K562 (cell line): ENCODE results near the gene MRPS31. TPM values are rescaled to one million over a fixed set of nuclear protein-coding genes. Genes with fewer than 3 reads are reported as not detected.

Source experiments
- ATAC-seq: fragments of 200-7000 bp; cut with Tn5 transposase; 3 replicates; pipeline ENCODE4 v1.9.1; 2020; ENCODE audit warnings: moderate library complexity
- BruUV-seq: library from RNA; stranded (reverse); fragments of 400-500 nt; replicated peaks from 2 replicates; lab custom pipeline; 2021; lab: Mats Ljungman, UMichigan
- CTCF ChIA-PET: fragments of 300-600 bp; formaldehyde crosslinking; extraction: SDS; loops from one replicate; lab custom pipeline; 2021; ENCODE audit warnings: low intra/inter-chr PET ratio; lab: Yijun Ruan, JAX
- POLR2A ChIA-PET: fragments of 300-600, 350-650 bp; sonication (Branson Sonifier 250); formaldehyde crosslinking; extraction: SDS; loops from one replicate; lab custom pipeline; 2021; ENCODE audit warnings: antibody characterized with exemption, inconsistent platforms; lab: Yijun Ruan, JAX
- DNase-seq, 4 experiments: peaks; one replicate each; pipeline versions ENCODE4 v3.0.0 to v3.0.0-alpha.2; 2011 to 2018; ENCODE audit warnings: low spot score in 3 of 4, mixed read lengths in 3 of 4; ENCODE audit errors: extremely low read depth in 1 of 4
- FAIRE-seq: peaks from 2 replicates; lab custom pipeline; 2011; peaks lifted over from hg19 to GRCh38; lab: Jason Lieb, UNC
- H2AFZ ChIP-seq: 2 replicates; pipeline ENCODE4 v1.6.0; 2011; ENCODE audit warnings: low read depth, low read length, control low read depth, inconsistent platforms
- H3K27ac ChIP-seq: fragments of 200-600 bp; 3 replicates; pipeline ENCODE4 v1.8.0; 2011; ENCODE audit warnings: low read depth, mild to moderate bottlenecking, control low read depth, inconsistent platforms, low read length, moderate library complexity, mixed read lengths; ENCODE audit errors: extremely low read depth
- H3K27me3 ChIP-seq, 2 experiments: fragments of 300-600 bp in 1 of 2; 2 replicates in 1 of 2; 3 replicates in 1 of 2; pipeline versions ENCODE4 v1.6.0 to v1.8.0; 2011; ENCODE audit warnings: inconsistent platforms in 2 of 2, low read length in 2 of 2, mild to moderate bottlenecking in 1 of 2, mixed read lengths in 1 of 2, moderate library complexity in 1 of 2; ENCODE audit not compliant: control insufficient read depth in 2 of 2, insufficient read depth in 2 of 2
- H3K36me3 ChIP-seq: fragments of 300-600 bp; 3 replicates; pipeline ENCODE4 v1.8.0; 2011; ENCODE audit warnings: mild to moderate bottlenecking, low read length, inconsistent platforms; ENCODE audit not compliant: control insufficient read depth, insufficient read depth
- H3K4me1 ChIP-seq, 2 experiments: fragments of 200-600 bp in 1 of 2; replicated peaks in 1 of 2; 2 replicates in 1 of 2; 3 replicates in 1 of 2; pipeline versions ENCODE4 v1.5.1 to v1.8.0; 2011; ENCODE audit warnings: inconsistent platforms in 2 of 2, low read length in 2 of 2, mild to moderate bottlenecking in 1 of 2, mixed read lengths in 1 of 2, moderate library complexity in 1 of 2; ENCODE audit not compliant: control insufficient read depth in 2 of 2, insufficient read depth in 2 of 2
- H3K4me2 ChIP-seq: 2 replicates; pipeline ENCODE4 v1.6.1; 2011; ENCODE audit warnings: low read length, control low read depth, inconsistent platforms, mixed read lengths; ENCODE audit not compliant: insufficient read depth
- H3K4me3 ChIP-seq: fragments of 200-600 bp; sonication (generic), shearing (Covaris generic); 2 replicates; pipeline ENCODE4 v1.5.1; 2016; ENCODE audit warnings: control low read depth, inconsistent platforms
- H3K79me2 ChIP-seq: fragments of 200-600 bp; 3 replicates; pipeline ENCODE4 v1.8.0; 2011; ENCODE audit warnings: low read length, inconsistent platforms; ENCODE audit not compliant: control insufficient read depth, insufficient read depth
- H3K9ac ChIP-seq, 2 experiments: 2 replicates each; pipeline versions ENCODE4 v1.6.0 to v1.6.1; 2011; ENCODE audit warnings: low read depth in 2 of 2, low read length in 2 of 2, control low read depth in 1 of 2, inconsistent platforms in 1 of 2, mild to moderate bottlenecking in 1 of 2, mixed read lengths in 1 of 2; ENCODE audit not compliant: insufficient read depth in 1 of 2
- H3K9me1 ChIP-seq: one replicate; pipeline ENCODE4 v1.6.0; 2011; ENCODE audit warnings: inconsistent platforms, mild to moderate bottlenecking, low read length, moderate library complexity; ENCODE audit not compliant: control insufficient read depth, insufficient read depth
- H3K9me3 ChIP-seq: replicated peaks from 2 replicates; pipeline ENCODE4 v1.5.1; 2011; ENCODE audit warnings: low read depth, low read length, inconsistent platforms; ENCODE audit not compliant: control insufficient read depth, insufficient read depth
- H4K20me1 ChIP-seq: replicated peaks from 2 replicates; pipeline ENCODE4 v1.6.1; 2011; ENCODE audit warnings: low read length, inconsistent platforms, mixed read lengths; ENCODE audit not compliant: control insufficient read depth, insufficient read depth
- ARID2 ChIP-seq: fragments of 450-650 bp; IDR thresholded peaks from 2 replicates; pipeline ENCODE4 v1.6.1; 2017; ENCODE audit warnings: antibody characterized with exemption, mild to moderate bottlenecking
- E2F8 ChIP-seq: fragments of 450-650 bp; IDR thresholded peaks from 2 replicates; pipeline ENCODE4 v1.7.1; 2018; ENCODE audit warnings: mild to moderate bottlenecking, low read depth; ENCODE audit not compliant: partially characterized antibody
- MEF2D ChIP-seq: conservative IDR thresholded peaks from 2 replicates; pipeline ENCODE4 v1.6.1; 2016; ENCODE audit warnings: low read depth, missing genetic modification characterization, missing compliant biosample characterization
- MIER1 ChIP-seq: fragments of 450-650 bp; IDR thresholded peaks from 2 replicates; pipeline ENCODE4 v1.6.1; 2016; ENCODE audit warnings: antibody characterized with exemption, mild to moderate bottlenecking, low read depth
- WGBS: fragments of 100-300 bp; shearing (Covaris generic); methylation state at CpG from one replicate; pipeline ENCODE4 v1.1.6; 2016; ENCODE audit warnings: low coverage, mixed read lengths; ENCODE audit not compliant: insufficient coverage; ENCODE audit errors: missing lambda C conversion rate; 5-methylcytosine and 5-hydroxymethylcytosine counted together
- in situ Hi-C: fragments of 300-500 bp; cut with MboI; formaldehyde crosslinking; loops from 4 replicates; pipeline ENCODE4 v1.15.0; 2018; ENCODE audit warnings: inconsistent platforms, mixed read lengths
- intact Hi-C: fragments of 100-400 bp; cut with micrococcal nuclease; formaldehyde crosslinking; loops from 2 replicates; pipeline ENCODE4 v1.14.2; 2022
- polyA plus RNA-seq, 8 experiments: library from polyadenylated mRNA; depleted of rRNA in 4 of 8; stranded (reverse) in 5 of 8; unstranded in 3 of 8; fragments of >200 nt; fragmentation: Nextera tagmentation in 2 of 8; fragmentation: Illumina TruSeq in 1 of 8; extraction: Ambion mirVana in 2 of 8; extraction: Trizol in 1 of 8; gene quantifications; 2 replicates each; pipeline versions ENCODE4 v1.2.1 to v1.2.3, GENCODE V29; 2011 to 2014; ENCODE audit warnings: inconsistent platforms in 1 of 8, missing spikeins in 1 of 8
- total RNA-seq, 7 experiments: library from RNA; depleted of rRNA in 6 of 7; stranded (reverse); fragments of >200 nt in 6 of 7; fragmentation: Illumina TruSeq in 2 of 7; extraction: Trizol in 2 of 7; gene quantifications; 2 replicates each; pipeline versions ENCODE4 v1.2.1 to v1.2.3, GENCODE V29; 2011 to 2021; ENCODE audit warnings: low replicate concordance in 1 of 7
- TF ChIP-seq, protein P1 (sequence below): IDR thresholded peaks from 2 replicates; pipeline ENCODE4 v1.6.1; 2011; ENCODE audit not compliant: insufficient read length; ENCODE audit errors: extremely low read depth
- TF ChIP-seq, protein P2 (sequence below), 2 experiments: fragments of 450-650 bp in 1 of 2; sonication (generic) in 1 of 2; formaldehyde crosslinking in 1 of 2; IDR thresholded peaks in 1 of 2; conservative IDR thresholded peaks in 1 of 2; 2 replicates each; pipeline versions ENCODE4 v1.6.1 to v1.8.1; 2016 to 2023; ENCODE audit warnings: mild to moderate bottlenecking in 2 of 2, moderate library complexity in 2 of 2, inconsistent platforms in 1 of 2, missing genetic modification reagents in 1 of 2

MRPS31 gene
- total and polyA plus RNA-seq, 9 of the 15 experiments (the other 6 are each of a cell fraction or from before 2014, with no cell fraction given): 20.3 to 57.8 (median 37.1) TPM

GRCh38 chr13:40765602-40766001 is 5.4 kb downstream of the MRPS31 start:
- Histone ChIP-seq H3K79me2 (peaks cover 20% of the 10 kb centered on the region), H2AFZ (no peak overlapping the region), H3K9me1 (no peaks in the 10 kb centered on the region), H3K4me1 (peaks cover 0 to 3% of the 10 kb centered on the region in 2 experiments; a peak in 1 of 5 replicates), H3K9me3 (no peaks in the 10 kb centered on the region), H3K4me2 (no peak overlapping the region), H3K36me3 (peaks cover 32% of the 10 kb centered on the region; the same call in 1 of the 3 replicates), H3K27ac (no peak overlapping the region), H3K4me3 (no peak overlapping the region), H3K27me3 (no peaks in the 10 kb centered on the region), H3K9ac (no peak overlapping the region), H4K20me1 (no peaks in the 10 kb centered on the region; the same call in 1 of the 2 replicates)
- DNase-seq (no peak), ATAC-seq (no peak), FAIRE-seq (no peak)
- WGBS: 93% methylated on average over 1 of the region's 1 CpG
- intact Hi-C loops (no loop called here), in situ Hi-C loops (no loop called here)
- ChIA-PET CTCF (no interaction called here), POLR2A (no interaction called here)
- BruUV-seq: no TSS peak
- TF ChIP-seq MIER1: no peak
- TF ChIP-seq, protein P1, sequence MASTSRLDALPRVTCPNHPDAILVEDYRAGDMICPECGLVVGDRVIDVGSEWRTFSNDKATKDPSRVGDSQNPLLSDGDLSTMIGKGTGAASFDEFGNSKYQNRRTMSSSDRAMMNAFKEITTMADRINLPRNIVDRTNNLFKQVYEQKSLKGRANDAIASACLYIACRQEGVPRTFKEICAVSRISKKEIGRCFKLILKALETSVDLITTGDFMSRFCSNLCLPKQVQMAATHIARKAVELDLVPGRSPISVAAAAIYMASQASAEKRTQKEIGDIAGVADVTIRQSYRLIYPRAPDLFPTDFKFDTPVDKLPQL: no peak
- no peak for TF ChIP-seq E2F8
- no peak for TF ChIP-seq MEF2D (tag)
- TF ChIP-seq ARID2: no peak
- TF ChIP-seq, protein P2, sequence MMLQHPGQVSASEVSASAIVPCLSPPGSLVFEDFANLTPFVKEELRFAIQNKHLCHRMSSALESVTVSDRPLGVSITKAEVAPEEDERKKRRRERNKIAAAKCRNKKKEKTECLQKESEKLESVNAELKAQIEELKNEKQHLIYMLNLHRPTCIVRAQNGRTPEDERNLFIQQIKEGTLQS (IDR thresholded peaks at IDR 0.05): 0 out of 2 replicates have a peak, but pooled peaks have one; percentile 9
- TF ChIP-seq, protein P2 (CRISPR knock-in tag; conservative IDR thresholded peaks at IDR 0.05): no peak
